NCI-H345 treated with DMSO at 0.1 percent for 48 hours (cell line): ENCODE results near the gene INCENP.
"Not testable (repeated sequence)": the region's sequence is repeated elsewhere in the genome, so short reads cannot be mapped to it uniquely, and the experiment has no call there.

Experiments
- DNase-seq: peaks from one replicate; lab custom pipeline; 2025; ENCODE audit not compliant: unreplicated experiment; lab: John Stamatoyannopoulos, UW

Gene INCENP

DNA sequence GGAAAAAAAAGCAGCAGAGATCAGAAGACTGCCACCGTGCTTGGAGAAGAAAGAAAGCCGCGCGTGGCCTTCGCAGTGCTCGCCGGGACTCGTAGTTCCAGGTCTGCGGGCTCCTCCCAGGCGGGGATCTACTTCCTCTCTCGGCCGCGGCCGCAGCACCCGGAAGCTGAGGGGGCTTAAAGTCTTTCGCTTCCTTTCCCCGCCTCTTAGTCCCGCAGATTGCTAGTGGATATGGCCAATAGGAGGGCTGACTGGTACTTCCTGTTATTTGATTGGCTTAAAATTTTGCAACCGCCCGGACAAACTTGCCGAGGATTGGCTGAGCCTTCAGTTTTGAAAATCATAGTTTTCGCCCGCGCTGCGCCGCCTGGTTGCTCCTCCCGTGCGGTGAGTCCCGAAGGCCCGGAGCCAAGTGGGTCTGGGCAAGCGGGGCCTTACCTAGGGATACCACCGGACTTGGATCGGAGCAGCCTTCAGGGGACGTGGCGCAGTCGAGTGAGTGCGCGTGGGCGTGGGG is at the start of gene INCENP:
INCENP (plus strand) TSS at position 343 of the 517 bp plus-strand sequence. CDS start 4,151 bp downstream, outside the sequence.
- DNase-seq: peak; percentile 97

DNA sequence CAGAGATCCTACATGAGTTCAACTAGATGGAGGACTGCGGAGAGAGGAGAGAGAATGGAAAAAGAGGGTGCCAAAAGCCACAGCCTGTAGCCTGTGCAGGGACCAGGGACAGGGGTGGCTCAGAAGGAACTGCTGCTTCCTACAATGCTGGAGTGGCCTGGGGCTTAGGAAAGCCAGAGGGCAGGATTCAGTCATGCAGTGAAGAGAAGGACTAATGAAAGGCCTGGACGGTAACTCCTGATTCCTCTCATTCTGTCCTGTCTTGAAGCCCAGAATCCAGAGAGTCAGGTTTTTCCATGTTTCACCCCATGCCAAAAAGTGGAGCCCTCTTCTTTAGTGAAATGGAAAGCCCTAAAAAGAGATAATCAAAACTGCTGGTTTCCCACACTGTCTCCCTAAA is 48.4 kb upstream of the INCENP start:
- no peak for DNase-seq

DNA sequence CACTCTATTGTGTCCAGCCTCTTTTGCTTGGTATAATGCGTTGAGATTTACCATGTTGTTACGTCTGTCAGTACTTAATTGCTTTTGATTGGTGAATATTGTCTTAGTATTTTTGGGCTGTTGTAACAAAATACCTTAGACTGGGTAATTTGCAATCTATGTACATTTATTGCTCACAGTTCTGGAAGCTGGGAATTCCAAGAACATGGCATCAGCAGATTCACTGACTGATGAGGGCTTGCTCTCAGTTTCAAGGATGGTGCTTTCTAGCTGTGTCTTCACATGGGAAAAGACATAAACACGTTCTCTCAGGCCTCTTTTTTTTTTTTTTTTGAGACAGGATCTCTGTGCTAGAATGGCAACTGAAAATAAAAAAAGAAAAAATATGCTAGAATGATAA is 46.7 kb upstream of the INCENP start:
- no peak for DNase-seq

- peak; percentile 74 for DNase-seq
These were observed 42.2 kb upstream of the INCENP start for GRCh38 chr11:62081378-62082291.

- no peak for DNase-seq
These were observed 41.5 kb upstream of the INCENP start for GRCh38 chr11:62082292-62082657.

DNA sequence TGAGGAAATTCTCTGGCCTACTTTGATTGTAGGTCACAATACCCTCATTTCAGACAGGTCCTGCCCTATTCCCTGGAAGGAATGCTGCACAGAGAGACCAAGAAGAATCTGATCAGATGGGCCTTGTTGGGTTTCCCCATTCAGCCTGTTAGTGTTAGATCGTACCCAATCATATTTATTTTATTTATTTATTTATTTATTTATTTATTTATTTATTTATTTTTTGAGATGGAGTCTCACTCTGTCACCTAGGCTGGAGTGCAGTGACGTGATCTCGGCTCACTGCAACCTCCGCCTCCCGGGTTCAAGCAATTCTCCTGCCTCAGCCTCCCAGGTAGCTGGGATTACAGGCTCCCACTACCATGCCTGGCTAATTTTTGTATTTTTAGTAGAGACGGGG is 39.0 kb upstream of the INCENP start:
- not testable (repeated sequence) for DNase-seq

GRCh38 chr11:62087694-62088093 is 36.1 kb upstream of the INCENP start:
- DNase-seq: no peak

- no peak for DNase-seq
These were observed 35.4 kb upstream of the INCENP start for GRCh38 chr11:62088331-62088933.

- DNase-seq: no peak
These were observed 20.7 kb upstream of the INCENP start for GRCh38 chr11:62103141-62103540.

DNA sequence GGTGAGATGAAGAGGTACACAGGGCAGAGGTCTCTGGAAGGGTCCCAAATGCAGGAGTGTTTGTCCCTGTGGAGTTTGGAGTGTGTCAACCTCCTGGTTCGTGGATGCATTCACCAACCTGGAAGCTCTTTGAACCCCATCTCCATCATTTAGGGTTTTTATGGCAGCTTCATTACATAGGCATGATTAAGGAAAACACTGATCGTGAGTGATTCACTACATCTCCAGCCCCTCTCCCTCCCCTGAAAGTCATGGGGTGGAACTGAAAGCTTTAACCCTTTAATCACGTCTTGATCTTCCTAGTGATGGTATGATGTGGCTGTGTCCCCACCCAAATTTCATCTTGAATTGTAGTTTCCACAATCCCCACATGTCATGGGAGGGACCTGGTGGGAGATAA is 19.8 kb upstream of the INCENP start:
- no peak for DNase-seq

- no peak for DNase-seq
These were observed 18.8 kb upstream of the INCENP start for GRCh38 chr11:62104816-62105653.

GRCh38 chr11:62105667-62106191 is 18.1 kb upstream of the INCENP start:
- DNase-seq: no peak

- DNase-seq: peak; percentile 81
These were observed 15.6 kb upstream of the INCENP start for GRCh38 chr11:62108017-62108750.

DNA sequence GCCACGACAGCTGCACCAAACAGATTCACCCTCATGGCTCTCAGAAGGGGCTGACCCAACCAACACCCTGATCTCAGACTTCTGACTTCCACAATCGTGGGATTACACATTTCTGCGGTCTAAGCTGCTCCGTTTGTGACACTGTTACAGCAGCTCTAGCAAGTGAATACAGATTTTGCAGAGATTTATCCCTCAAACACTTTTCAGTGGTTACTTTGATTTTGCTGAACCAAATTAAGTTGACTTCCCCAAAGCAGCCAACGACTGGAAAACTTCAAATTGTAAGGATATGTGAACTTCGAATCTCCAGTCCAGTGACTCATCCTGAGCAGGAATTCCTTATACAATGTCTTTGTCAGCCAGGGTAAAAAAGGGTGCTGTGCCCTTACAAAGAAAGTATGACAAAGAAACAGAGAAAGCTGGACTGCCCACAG is 14.8 kb upstream of the INCENP start:
- DNase-seq: no peak

- DNase-seq: no peak
These were observed 8.6 kb upstream of the INCENP start for GRCh38 chr11:62115085-62115694.

DNA sequence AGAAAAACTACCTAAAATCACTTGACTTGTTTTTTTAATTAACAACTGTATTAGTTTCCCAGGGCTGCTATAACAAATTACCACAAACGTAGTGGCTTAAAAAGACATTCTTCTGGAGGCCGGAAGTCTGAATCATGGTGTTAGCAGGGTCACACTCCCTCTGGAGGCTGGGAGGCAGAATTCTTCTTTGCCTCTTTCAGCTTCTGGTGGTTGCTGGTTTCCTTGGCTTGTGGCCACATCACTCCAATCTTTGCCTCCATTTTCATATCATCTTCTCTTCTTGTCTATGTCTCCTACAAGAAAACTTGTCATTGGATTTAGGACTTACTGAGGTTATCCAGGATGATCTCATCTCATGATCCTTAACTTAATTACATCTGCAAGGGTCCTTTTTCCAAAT is 7.4 kb upstream of the INCENP start:
- DNase-seq: no peak

DNA sequence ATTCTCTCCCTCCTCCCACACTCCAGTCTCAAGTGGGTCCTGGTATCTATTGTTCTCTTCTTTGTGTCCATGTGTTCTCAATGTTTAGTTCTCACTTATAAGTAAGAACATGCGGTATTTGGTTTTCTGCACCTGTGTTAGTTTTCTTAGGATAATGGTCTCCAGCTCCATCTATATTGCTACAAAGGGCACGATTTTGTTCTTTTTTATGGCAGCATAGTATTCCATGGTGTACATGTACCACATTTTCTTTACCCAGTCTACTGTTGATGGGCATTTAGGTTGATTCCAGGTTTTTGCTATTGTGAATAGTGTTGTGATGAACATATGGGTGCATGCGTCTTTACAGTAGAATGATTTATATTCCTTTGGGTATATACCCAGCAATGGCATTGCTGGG is 4.2 kb upstream of the INCENP start:
- DNase-seq: no peak

DNA sequence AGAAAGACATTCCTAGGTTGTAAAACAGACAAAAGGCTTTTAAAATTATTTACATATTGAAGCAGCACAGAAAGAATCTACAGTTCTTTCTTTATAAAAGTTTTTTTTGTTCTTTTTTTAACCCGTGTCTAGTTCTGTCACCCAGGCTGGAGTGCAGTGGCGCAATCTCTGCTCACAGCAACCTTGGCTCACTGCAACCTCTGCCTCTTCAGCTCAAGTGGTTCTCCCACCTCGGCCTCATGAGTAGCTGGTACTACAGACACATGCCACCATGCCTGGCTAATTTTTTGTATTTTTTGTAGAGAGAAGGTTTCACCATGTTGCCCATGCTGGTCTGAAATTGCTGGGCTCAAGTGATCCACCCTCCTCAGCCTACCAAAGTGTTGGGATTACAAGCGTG is 3.8 kb upstream of the INCENP start:
- no peak for DNase-seq

- DNase-seq: no peak
These were observed 3.4 kb upstream of the INCENP start for GRCh38 chr11:62120431-62120830.

GRCh38 chr11:62122076-62122475 is 1.7 kb upstream of the INCENP start:
- DNase-seq: no peak
